Ishikawa (cell line): ENCODE measurements around the gene DCHS1.

Experiments
- CEBPB ChIP-seq: IDR thresholded peaks from 2 replicates; pipeline ENCODE4 v1.6.1; 2012
- CREB1 ChIP-seq: IDR thresholded peaks from 2 replicates; pipeline ENCODE4 v1.6.1; 2012; ENCODE audit warnings: low read depth
- EGR1 ChIP-seq: IDR thresholded peaks from 2 replicates; pipeline ENCODE4 v1.6.1; 2012
- EP300 ChIP-seq: IDR thresholded peaks from 2 replicates; pipeline ENCODE4 v1.6.1; 2012; ENCODE audit warnings: borderline replicate concordance
- FOXM1 ChIP-seq: IDR thresholded peaks from 2 replicates; pipeline ENCODE4 v1.6.1; 2012; ENCODE audit warnings: low read depth, borderline replicate concordance
- NFIC ChIP-seq: IDR thresholded peaks from 2 replicates; pipeline ENCODE4 v1.6.1; 2012
- RAD21 ChIP-seq: IDR thresholded peaks from 2 replicates; pipeline ENCODE4 v1.6.1; 2012; ENCODE audit warnings: low read depth
- TAF1 ChIP-seq: IDR thresholded peaks from 2 replicates; pipeline ENCODE4 v1.6.1; 2012; ENCODE audit warnings: low read depth, mild to moderate bottlenecking
- TCF12 ChIP-seq: IDR thresholded peaks from 2 replicates; pipeline ENCODE4 v1.6.1; 2012; ENCODE audit warnings: low read depth
- TEAD4 ChIP-seq: IDR thresholded peaks from 2 replicates; pipeline ENCODE4 v1.6.1; 2012
- YY1 ChIP-seq: IDR thresholded peaks from 2 replicates; pipeline ENCODE4 v1.6.1; 2012; ENCODE audit warnings: low read depth
- ZBTB7A ChIP-seq: IDR thresholded peaks from 2 replicates; pipeline ENCODE4 v1.6.1; 2012; ENCODE audit warnings: low read depth
- TF ChIP-seq, protein P1 (sequence below): IDR thresholded peaks from 2 replicates; pipeline ENCODE4 v1.6.1; 2012
- TF ChIP-seq, protein P2 (sequence below): IDR thresholded peaks from 2 replicates; pipeline ENCODE4 v1.6.1; 2012; ENCODE audit warnings: low read depth, mild to moderate bottlenecking
- TF ChIP-seq, protein P3 (sequence below): IDR thresholded peaks from 2 replicates; pipeline ENCODE4 v1.6.1; 2012

The DCHS1 gene

DNA sequence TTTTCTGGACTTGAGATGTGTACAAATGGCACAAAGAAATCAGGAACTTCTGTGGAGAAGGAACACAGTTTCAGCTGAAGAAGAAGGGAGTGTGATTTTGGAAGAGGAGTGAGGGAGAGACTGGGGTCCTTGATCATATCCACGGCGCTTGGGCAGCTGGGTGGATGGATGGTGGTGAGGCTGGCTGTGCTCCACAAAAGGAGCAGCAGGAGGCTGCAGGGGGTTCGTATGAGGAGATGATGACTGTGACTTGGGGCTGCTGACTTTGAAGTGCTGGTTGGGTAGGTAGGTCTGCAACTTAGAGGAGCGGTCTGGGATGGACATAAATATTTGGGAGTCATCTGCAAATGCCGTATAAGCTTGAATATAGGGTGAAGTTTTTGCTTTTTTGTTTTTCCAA, 1.3 kb upstream of the DCHS1 start:
- TF ChIP-seq TAF1 (no peak), CREB1 (no peak), ZBTB7A (no peak), TCF12 (no peak), EP300 (no peak), RAD21 (no peak)
- TF ChIP-seq, protein P1, sequence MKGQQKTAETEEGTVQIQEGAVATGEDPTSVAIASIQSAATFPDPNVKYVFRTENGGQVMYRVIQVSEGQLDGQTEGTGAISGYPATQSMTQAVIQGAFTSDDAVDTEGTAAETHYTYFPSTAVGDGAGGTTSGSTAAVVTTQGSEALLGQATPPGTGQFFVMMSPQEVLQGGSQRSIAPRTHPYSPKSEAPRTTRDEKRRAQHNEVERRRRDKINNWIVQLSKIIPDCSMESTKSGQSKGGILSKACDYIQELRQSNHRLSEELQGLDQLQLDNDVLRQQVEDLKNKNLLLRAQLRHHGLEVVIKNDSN: no peak

DNA sequence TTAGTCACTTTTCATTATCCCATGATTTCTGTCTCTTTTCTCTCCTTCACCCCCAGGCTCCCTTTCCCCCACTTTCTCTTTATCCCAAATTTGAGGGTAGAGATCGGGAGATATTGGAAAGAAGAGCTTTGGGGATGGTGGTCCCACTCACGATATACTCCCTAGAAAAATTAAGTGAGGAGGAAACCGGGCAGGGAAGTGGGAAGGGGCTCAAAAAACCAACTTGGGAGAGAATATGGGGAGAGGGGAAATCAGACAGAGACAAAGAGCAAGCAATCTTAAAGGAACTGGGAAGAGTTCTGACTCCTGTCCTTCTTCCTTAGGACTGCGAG, 941 bp upstream of the DCHS1 start:
- TF ChIP-seq TAF1 (no peak), YY1 (no peak), CEBPB (no peak), EP300 (no peak), TCF12 (no peak), TEAD4 (no peak), CREB1 (no peak)

DNA sequence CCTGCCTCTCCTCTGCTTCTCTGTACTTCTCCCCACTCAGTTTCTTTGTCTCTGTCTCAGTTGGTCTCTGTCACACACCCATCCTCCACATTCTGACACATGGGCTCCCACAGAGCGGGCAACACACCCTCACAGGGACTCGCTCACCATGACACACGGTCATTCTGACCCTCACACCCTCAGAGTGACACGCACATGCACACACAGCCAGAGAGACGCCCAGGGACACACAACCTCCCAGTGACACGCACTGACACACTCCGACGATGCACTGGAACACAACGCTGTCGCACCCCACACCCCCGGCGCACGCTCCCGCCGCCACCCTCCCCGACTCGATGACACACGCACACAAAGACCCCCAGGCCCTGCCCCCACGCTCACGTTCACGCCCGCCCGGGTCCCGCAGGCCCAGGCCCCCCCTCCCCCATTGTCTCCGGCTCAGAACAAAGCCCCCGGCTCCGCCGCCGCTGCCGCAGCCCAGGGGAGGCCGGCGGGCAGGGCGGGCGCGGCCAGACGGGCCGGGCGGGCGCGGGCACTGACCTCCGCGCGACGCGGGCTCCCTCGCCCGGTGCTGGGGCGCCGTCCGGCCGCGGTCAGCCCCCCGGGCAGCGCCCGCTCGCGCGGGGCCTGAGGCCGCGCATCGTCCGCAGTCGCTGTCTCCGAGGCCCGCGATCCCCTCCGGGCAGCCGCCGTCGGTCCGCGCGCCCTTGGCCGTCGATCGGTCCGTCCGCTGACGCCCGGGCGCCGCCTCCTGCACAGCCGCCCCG, 404 bp downstream of the DCHS1 start:
- no peak for TF ChIP-seq RAD21
- TF ChIP-seq, protein P2, sequence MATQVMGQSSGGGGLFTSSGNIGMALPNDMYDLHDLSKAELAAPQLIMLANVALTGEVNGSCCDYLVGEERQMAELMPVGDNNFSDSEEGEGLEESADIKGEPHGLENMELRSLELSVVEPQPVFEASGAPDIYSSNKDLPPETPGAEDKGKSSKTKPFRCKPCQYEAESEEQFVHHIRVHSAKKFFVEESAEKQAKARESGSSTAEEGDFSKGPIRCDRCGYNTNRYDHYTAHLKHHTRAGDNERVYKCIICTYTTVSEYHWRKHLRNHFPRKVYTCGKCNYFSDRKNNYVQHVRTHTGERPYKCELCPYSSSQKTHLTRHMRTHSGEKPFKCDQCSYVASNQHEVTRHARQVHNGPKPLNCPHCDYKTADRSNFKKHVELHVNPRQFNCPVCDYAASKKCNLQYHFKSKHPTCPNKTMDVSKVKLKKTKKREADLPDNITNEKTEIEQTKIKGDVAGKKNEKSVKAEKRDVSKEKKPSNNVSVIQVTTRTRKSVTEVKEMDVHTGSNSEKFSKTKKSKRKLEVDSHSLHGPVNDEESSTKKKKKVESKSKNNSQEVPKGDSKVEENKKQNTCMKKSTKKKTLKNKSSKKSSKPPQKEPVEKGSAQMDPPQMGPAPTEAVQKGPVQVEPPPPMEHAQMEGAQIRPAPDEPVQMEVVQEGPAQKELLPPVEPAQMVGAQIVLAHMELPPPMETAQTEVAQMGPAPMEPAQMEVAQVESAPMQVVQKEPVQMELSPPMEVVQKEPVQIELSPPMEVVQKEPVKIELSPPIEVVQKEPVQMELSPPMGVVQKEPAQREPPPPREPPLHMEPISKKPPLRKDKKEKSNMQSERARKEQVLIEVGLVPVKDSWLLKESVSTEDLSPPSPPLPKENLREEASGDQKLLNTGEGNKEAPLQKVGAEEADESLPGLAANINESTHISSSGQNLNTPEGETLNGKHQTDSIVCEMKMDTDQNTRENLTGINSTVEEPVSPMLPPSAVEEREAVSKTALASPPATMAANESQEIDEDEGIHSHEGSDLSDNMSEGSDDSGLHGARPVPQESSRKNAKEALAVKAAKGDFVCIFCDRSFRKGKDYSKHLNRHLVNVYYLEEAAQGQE: no peak

DNA sequence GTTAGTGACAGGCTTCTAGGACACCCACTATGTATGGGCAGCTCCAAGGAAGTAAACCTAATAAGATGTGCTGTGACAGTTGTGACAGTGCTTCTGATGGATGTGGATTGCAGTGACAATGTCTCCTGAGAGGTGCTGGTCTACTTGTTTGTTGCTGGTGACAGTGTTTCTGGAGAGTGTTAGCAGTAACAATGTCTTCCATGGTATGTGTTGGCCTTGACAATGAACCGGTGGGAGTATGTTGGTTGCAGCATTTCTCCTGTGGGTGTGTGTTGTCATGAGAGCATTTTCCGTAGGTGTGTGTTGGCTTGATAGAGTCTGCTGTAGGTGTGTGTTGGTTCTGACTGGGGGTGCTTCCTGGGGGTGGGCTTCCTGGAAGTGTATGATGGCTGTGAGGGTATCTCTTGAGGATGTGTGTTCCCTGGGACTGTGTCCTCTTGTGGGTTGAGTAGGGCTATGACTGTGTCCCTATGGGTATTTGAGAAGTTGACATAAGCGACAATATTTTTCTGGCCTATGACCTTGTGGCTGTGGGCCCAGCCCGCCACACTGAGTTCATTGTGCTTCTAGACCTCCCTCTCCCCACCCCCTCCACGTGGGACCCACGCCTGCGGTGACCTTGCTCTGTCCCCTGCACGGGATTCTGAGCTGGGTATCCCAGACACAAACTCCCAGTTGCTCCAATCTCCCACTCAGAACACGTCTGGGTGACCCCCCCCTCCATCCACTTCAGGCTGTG, 1.2 kb downstream of the DCHS1 start:
- no peak for TF ChIP-seq TCF12
- TF ChIP-seq ZBTB7A: no peak
- TF ChIP-seq TEAD4: no peak
- TF ChIP-seq, protein P1: no peak
- no peak for TF ChIP-seq CREB1
- no peak for TF ChIP-seq FOXM1
- TF ChIP-seq RAD21: no peak
- TF ChIP-seq, protein P2: no peak
- no peak for TF ChIP-seq NFIC
- TF ChIP-seq, protein P3, sequence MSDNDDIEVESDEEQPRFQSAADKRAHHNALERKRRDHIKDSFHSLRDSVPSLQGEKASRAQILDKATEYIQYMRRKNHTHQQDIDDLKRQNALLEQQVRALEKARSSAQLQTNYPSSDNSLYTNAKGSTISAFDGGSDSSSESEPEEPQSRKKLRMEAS: no peak
- no peak for TF ChIP-seq YY1

DNA sequence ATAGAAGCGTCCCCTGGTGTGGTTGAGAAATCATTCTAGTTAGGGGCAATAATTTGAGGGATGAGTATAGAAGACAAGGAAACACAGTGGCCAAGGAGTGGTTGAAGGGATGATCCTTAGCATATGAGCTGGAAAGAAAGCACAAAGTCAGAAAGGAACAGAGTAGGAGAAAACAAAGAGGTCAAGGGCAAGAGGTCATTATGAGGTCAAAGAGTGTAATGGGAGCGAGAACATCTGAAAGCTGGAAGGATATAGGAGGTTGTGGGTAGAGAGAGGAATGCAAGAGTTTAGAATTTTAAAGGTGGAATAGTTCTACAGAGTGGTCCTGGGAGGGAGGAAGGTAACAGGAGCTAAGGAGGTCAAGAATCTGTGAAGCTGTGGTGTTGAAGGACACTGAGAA, 2.0 kb downstream of the DCHS1 start:
- TF ChIP-seq EP300 (no peak), EGR1 (no peak)

DNA sequence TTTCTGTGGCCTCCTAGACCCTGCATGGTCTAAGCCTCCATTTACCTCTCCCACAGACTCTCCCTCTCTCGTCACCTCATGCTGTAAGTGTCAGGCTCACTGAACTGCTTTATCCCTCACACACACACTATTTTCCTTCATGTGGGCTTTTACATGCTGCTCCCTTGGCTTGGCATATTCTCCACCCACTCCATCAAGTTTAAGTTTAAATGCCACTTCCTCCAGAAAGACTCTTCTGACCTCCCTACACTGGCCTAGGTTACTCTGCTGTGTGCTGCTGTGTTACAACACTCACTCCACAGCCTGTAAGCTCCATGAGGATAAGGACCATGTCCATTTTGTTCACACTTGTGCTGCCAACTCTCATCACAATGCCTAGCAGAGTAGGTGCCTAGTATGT, 2.5 kb downstream of the DCHS1 start:
- no peak for TF ChIP-seq TAF1
- no peak for TF ChIP-seq FOXM1
- TF ChIP-seq TCF12: no peak
- no peak for TF ChIP-seq NFIC
- no peak for TF ChIP-seq RAD21
- TF ChIP-seq, protein P2: no peak
- no peak for TF ChIP-seq TEAD4
- TF ChIP-seq, protein P1: no peak
- TF ChIP-seq CREB1: no peak
- TF ChIP-seq, protein P3: no peak
- TF ChIP-seq EGR1: no peak
- no peak for TF ChIP-seq CEBPB
